ENCODE measurements around the gene GOLGA6D.
"Not testable (repeated sequence)": the region's sequence is repeated elsewhere in the genome, so short reads cannot be mapped to it uniquely, and the experiment has no call there.

Gene GOLGA6D

GRCh38 chr15:75338661-75339240 lies 56.1 kb downstream of the GOLGA6D start:
- DNase-seq (ENCODE audit: insufficient read length, low spot score) (no peak), FAIRE-seq (no peak)
- no peak for TF ChIP-seq PAX5 (IDR thresholded peaks at IDR 0.05; ENCODE audit: insufficient read depth, low read length, severe bottlenecking)
- no peak for TF ChIP-seq SPI1 (IDR thresholded peaks at IDR 0.05; ENCODE audit: low read depth, low read length)
- TF ChIP-seq POLR2A (IDR thresholded peaks at IDR 0.05; ENCODE audit: low read depth, low read length), result no peak
- no peak for TF ChIP-seq POLR2AphosphoS5 (IDR thresholded peaks at IDR 0.05; ENCODE audit: low read depth, low read length)
- TF ChIP-seq TAF1 (IDR thresholded peaks at IDR 0.05; ENCODE audit: low read depth, low read length), result no peak
- no peak for TF ChIP-seq POU2F2 (IDR thresholded peaks at IDR 0.05; ENCODE audit: low read depth, low read length)

- no peak for FAIRE-seq
- no peak for DNase-seq (ENCODE audit: insufficient read length, low spot score)
- no peak for TF ChIP-seq SPI1 (IDR thresholded peaks at IDR 0.05; ENCODE audit: low read depth, low read length)
- TF ChIP-seq POLR2A (IDR thresholded peaks at IDR 0.05; ENCODE audit: low read depth, low read length), result no peak
- TF ChIP-seq POLR2AphosphoS5 (IDR thresholded peaks at IDR 0.05; ENCODE audit: low read depth, low read length), result no peak
- no peak for TF ChIP-seq POU2F2 (IDR thresholded peaks at IDR 0.05; ENCODE audit: low read depth, low read length)
- TF ChIP-seq PAX5 (IDR thresholded peaks at IDR 0.05; ENCODE audit: insufficient read depth, low read length, severe bottlenecking), result no peak
- TF ChIP-seq TAF1 (IDR thresholded peaks at IDR 0.05; ENCODE audit: low read depth, low read length), result no peak
Measured at GRCh38 chr15:75339531-75340240, 57.1 kb downstream of the GOLGA6D start.

GRCh38 chr15:75342221-75342620 lies 59.6 kb downstream of the GOLGA6D start:
- FAIRE-seq (no peak), DNase-seq (ENCODE audit: insufficient read length, low spot score) (no peak)

GRCh38 chr15:75343953-75344352 lies 61.3 kb downstream of the GOLGA6D start:
- DNase-seq (ENCODE audit: insufficient read length, low spot score); FAIRE-seq: not testable (repeated sequence)

More at GRCh38 chr15:75342221-75342620, 59.6 kb downstream of the GOLGA6D start:
- TF ChIP-seq POLR2A (IDR thresholded peaks at IDR 0.05; ENCODE audit: low read depth, low read length) (no peak), POLR2AphosphoS5 (IDR thresholded peaks at IDR 0.05; ENCODE audit: low read depth, low read length) (no peak), TAF1 (IDR thresholded peaks at IDR 0.05; ENCODE audit: low read depth, low read length) (no peak), SPI1 (IDR thresholded peaks at IDR 0.05; ENCODE audit: low read depth, low read length) (no peak), POU2F2 (IDR thresholded peaks at IDR 0.05; ENCODE audit: low read depth, low read length) (no peak), PAX5 (IDR thresholded peaks at IDR 0.05; ENCODE audit: insufficient read depth, low read length, severe bottlenecking) (no peak)
